Measurements from ENCODE around the gene RNF11. TPM values are rescaled to one million over a fixed set of nuclear protein-coding genes. Genes with fewer than 3 reads are reported as not detected.

The RNF11 gene
- total and polyA plus RNA-seq, 2 of the 8 experiments (the other 6 are each of a cell fraction or from before 2014, with no cell fraction given), result 49.6 to 54.2 TPM

Other genes with a start within 250 kb of the RNF11 start
- not detected in 2 replicates for gene C1orf185, start 134.0 kb upstream of the RNF11 start, total RNA-seq (2021; fragmentation: NEBNext Ultra II Directional; extraction: Animal tissue kit (Norgen Biotek cat#: 25700))
- gene C1orf185, start 134.0 kb upstream of the RNF11 start, polyA plus RNA-seq (2011; rRNA removed), result not detected in 2 replicates
- 3.6 and 5.5 TPM in 2 replicates for gene TTC39A, start 94.3 kb downstream of the RNF11 start, total RNA-seq (2021; fragmentation: NEBNext Ultra II Directional; extraction: Animal tissue kit (Norgen Biotek cat#: 25700))
- gene TTC39A, start 94.3 kb downstream of the RNF11 start, polyA plus RNA-seq (2011; rRNA removed), result 4.8 and 5.8 TPM in 2 replicates